ENCODE results near the gene SMIM5.

Gene SMIM5

DNA sequence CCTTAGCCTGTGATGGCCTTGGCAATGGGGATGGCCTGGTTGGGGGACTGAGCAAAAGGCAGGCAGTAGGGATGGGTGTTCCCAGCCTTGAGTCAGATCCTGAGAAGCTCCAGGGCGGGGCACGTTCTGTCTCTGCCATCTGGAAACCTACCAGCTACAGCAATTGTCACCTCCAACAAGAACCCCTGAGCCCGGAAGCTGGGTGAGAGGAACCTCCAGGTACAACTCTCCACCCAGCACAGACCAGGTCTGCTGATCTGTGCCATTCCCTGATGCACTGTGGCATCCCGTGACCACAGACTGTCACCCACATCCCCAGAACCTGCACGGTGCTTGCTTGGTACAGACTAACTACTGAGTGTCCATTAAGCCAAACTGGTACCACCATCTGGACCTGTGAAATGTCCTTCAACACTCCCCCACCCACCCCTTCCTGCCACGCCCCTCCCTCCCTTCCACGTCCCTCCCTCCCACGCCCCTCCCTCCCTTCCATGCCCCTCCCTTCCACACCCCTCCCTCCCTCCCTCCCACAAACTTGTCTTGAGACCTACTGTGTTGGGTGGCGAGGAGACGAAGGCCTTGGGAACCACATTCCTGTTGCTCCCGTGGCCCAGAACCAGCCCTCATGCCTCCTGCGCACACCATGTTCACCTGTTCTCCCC lies 29.1 kb upstream of the SMIM5 start:
- no peak for DNase-seq

DNA sequence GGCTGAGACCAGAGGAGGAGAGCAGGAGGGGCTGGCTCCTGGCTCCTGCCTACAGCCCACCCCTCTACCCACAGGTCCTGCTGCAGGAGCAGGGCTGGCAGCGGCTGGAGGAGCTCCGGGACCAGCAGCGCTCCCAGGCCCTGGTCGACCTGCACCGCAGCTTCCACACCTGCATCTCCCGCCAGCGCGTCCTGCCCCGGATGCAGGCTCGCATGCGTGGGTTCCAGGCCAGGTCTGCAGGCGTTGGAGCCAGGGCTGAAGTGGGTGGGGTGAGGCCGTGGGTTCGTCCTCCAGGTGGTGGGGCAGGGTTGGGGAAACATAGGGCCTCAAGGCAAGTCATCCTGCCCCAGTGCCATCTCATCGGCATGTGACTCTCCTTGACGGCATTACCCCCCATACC lies 27.4 kb upstream of the SMIM5 start:
- DNase-seq, result no peak

DNA sequence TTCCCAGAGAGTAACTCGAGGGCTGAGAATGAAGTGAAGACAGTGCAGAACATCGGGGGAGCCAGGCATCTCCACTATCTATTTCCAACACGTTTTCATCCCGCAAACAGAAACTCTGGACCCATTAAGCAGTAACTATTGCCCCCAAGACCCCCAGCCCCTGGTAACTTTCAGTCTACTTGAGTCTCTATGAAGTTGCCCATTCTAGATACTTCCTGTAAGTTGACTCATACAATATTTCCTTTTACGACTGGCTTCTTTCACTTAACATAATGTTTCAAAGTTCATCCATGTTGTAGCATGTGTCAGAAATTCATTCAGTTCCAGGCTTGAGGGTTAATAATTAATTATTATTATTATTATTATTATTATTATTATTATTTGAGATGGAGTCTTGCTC lies 26.1 kb upstream of the SMIM5 start:
- no peak for DNase-seq

DNA sequence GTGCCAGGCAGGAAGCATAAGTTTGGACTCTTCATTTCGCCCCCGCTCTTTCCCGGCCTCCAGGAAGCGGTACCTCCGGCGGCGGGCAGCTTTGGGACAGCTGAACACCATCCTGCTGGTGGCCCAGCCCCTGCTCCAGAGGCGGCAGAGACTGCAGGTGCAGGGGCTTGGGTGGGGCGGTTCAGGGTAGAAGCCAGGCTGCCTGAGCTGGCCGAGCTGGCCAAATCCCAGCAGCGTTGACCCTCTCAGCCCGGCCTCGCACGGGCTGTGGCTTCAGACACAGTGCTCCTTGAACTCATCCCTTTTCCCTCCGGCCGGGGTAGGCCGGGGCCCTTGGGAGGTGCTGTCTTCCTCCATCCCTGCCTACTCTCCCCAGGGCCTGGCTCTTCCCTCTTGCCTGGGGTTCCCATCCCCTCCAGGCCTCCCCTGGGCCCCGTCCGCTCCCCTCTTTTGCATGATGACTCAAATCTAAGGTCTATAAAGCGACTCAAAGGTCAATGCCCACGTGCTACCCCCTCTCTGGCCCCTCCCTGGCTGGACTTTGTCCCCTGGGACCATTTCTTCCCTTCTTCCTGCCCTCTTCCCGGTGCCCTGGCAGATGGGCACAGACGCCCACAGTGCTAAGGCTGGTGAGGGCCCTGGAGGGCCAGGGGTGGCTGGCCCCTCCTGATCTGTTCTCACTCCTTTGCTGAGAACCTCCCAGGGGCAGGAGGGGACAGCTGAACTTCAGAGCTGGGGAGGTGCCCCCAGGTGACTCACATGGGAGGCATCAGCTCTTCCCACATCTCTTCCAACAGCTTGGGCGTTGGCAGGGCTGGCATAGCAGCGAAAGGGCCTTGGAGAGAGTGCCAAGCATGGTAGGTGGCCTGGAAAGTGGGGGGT lies 22.9 kb upstream of the SMIM5 start:
- DNase-seq, result no peak

DNA sequence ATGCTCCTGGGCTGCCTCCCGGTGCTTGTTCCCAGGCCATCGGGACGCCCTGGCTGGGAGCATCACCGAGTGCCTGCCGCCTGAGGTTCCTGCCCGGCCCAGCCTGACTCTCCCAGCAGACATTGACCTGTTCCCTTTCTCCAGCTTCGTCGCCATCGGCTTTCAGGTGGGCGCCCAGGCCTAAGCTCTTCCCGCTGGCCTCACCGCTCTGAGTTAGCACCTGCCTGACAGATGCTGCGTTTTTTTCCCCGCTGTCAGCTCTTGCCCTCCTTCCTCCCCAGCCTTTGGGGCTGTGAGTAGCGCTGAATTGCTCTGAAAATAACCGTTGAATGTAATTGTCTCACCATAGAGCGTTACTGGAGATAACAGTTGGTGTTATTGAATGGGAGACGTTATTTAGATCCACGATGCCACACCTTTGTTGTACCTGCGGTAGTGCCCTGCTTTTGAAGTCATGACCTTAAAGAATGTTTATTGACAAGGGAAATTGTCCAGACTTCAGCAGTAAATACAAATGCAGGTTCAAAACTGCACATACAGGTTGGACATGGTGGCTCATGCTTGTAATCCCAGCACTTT lies 21.3 kb upstream of the SMIM5 start:
- DNase-seq, result no peak

DNA sequence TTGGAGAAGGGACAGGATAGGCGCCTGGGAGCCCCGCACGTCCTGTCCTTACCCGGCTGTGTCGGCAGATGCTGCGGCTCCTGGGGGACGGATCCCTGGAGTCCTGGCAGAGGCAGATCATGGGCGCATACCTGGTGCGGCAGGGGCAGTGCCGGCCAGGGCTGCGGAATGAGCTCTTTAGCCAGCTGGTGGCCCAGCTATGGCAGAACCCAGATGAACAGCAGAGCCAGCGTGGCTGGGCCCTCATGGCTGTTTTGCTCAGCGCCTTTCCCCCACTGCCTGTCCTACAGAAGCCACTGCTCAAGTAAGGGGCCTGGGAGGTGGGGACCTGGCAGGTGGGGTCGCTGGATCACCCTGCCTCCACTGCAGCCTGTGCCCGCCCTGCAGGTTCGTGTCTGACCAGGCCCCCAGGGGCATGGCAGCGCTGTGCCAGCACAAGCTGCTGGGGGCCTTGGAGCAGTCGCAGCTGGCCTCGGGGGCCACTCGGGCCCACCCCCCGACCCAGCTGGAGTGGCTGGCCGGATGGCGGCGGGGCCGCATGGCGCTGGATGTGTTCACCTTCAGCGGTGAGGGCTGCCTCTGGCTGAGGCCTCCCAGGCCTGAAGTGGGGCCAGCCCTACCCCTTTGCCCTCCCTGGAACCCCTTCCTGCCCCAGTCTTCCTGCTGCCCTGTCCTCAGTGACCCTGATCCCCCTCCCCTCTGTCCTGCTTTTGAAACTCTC lies 20.2 kb upstream of the SMIM5 start:
- DNase-seq, result no peak

DNA sequence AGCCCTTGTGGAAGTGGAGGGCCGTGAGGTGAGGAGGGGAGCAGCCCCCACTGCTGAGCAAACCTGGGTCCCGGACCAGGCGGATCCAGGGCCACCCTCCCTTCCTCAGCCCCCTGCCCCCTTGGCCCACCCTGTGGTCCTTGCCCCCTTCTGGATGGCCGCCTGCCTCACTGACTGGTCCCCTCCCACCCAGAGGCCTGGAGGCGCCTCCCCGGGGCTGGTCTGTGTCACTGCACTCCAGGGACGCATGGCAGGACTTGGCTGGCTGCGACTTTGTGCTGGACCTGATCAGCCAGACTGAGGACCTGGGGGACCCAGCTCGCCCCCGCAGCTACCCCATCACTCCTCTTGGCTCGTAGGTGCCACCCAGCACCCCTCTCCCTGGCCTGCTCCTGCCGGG lies 19.2 kb upstream of the SMIM5 start:
- no peak for DNase-seq

DNA sequence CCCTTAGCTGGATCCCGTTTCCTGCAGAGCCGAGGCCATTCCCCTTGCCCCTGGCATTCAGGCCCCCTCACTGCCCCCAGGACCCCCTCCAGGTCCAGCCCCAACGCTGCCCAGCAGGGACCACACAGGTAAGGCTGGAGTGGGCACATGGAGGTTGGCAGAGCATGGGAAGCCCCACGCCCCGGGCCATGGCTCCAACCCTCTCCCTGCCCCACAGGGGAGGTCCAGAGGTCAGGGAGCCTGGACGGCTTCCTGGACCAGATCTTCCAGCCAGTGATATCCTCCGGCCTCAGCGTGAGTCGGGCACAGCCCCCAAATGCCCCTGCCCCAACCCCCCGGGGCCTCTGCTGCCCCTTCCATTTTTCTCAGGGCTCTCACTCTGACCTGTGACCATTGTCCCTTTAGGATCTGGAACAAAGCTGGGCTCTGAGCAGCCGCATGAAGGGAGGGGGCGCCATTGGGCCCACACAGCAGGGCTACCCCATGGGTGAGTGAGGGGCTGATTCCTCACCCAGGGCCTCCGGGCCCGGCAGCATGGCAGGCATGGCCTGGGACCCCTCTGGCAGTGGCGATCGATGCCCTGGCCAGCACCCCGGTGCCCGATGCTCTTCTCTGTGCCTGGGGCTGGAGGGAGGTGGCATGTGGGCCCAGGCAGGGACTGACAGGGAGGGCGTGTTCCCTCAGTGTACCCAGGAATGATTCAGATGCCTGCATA lies 18.5 kb upstream of the SMIM5 start:
- no peak for DNase-seq

DNA sequence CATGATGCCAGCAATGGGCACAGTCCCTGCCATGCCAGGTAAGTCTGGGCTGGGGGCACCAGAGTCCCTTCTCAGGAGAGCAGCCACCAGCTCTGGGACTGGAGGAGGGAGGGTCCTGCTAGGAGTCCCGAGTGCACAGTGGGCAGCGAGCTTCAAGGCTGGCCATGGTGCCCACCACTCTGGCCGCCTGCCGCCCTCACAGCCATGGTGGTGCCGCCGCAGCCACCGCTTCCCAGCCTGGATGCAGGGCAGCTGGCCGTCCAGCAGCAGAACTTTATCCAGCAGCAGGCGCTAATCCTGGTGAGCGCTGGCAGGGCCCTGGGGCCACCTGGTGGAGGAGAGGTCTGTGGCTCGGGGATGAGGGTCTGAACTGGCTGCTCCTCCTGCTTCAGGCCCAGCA lies 17.9 kb upstream of the SMIM5 start:
- DNase-seq, result no peak

DNA sequence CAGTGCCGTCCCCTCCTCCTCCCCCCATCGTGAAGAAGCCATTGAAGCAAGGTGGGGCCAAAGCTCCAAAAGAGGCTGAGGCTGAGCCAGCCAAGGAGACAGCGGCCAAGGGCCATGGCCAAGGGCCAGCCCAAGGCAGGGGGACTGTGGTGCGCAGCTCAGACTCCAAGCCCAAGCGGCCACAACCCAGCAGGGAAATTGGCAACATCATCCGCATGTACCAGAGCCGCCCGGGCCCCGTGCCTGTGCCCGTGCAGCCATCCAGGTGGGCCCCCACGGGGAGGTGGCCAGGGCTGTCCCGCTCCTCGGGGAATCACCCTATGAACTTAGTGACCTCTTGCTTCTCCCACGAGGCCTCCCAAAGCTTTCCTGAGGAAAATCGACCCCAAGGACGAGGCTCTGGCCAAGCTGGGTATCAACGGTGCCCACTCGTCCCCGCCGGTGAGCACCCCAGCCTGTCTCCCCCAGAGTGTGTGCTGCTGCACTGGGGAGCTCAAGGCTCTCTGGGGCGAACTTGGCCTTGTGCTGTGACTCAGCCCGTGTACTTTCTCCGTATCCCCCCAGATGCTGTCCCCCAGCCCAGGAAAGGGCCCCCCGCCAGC lies 16.6 kb upstream of the SMIM5 start:
- no peak for DNase-seq

DNA sequence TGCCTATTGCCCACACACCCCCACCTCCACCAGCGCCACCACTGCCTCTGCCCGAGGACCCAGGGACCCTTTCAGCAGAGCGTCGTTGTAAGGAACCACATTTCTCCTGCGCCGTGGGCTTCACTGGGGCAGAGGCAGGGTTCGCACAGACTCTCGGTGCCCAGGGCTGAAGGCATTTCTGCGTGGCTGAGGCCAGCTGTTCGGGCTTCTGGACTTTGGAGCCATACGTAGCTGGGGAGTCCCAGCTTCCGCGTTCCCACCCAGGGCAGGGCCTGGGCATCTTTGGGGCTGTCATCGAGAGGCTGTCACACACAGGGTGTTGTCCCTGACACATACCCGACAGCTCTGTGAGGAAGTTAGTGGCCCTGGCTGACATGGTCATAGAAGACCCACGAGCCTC lies 16.0 kb upstream of the SMIM5 start:
- no peak for DNase-seq

DNA sequence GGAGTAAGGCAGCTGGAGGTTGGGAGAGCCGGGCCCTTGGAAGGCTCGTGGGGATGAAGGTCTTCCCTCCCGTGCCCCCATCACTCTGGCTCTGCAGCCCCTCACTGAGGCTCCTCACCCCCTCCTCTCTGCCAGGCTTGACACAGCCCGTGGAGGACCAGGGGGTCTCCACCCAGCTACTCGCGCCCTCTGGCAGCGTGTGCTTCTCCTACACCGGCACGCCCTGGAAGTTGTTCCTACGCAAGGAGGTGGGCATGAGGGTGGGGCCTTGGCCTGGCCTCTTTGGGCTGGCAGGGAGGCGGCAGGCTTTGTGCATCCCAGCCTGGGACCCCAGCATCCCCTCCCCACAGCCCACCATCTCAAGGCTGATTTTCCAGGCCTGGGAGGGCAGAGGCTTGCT lies 15.6 kb upstream of the SMIM5 start:
- no peak for DNase-seq

DNA sequence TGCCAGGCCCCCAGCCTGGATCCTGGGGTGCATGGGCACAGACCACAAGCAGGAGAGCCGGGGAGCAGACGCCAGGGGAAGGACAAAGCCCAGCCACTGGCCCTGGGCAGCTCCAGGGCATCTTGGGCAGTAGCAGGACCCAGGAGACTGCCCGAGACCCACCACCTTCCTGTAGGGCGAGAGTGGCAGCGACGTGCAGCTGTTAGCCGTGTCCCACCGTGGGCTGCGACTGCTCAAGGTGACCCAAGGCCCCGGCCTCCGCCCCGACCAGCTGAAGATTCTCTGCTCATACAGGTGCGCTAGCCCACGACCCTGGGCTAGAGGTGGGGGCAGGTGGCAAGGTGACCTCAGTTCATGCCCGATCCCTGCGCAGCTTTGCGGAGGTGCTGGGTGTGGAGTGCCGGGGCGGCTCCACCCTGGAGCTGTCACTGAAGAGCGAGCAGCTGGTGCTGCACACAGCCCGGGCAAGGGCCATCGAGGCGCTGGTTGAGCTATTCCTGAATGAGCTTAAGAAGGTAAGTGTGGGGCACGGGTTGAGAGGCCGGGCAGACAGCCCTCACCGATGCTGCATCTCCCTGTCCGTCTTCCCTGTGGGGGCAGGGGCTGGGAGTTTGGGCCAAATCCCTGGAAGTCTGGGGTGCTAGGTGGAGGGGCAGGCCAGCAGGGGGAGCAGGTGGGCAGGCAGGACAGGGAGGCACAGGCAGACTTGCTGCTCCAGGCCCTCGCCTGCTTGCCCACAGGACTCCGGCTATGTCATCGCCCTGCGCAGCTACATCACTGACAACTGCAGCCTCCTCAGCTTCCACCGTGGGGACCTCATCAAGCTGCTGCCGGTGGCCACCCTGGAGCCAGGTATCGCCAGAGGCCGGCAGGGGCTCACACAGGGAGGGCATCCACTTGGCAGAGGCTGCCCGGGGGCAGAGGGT lies 13.5 kb upstream of the SMIM5 start:
- no peak for DNase-seq

DNA sequence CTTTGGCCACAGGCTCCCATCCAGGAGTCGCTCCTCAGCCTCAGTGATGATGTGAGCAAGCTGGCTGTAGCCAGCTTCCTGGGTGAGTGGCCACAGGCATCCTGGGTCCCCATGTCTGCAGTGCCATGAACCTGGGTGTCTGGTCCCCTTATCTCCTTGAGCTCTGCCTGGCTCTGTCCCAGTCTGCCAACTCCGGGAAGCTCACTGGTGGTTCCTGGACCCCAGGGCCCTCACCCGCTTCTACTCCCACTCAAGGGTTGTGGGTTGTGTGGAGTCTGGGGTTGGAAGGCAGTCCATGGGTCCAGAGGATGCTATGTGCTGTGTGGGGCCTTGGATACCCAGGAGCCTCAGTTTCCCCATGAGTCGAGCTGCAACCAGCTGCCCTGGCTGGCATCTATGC lies 11.7 kb upstream of the SMIM5 start:
- no peak for DNase-seq

DNA sequence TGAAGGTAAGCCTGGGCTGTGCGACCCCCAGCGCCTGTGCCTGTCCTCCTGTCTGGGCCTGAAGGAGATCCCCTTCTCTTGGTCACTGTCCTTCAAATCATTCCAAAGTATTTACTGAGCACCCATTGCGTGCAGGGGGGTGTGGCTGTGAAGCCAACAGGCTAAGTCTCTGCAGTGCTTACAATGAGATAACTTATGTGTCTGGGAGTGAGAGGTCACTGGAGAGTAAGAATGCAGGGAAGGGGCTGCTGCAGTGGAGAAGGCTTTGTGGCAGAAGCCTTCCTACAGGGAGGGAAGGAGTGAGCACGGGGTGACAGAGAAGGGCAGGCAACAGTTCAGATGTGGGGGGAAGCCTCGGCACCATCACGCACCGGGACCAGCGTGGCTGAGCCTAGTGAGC lies 11.2 kb upstream of the SMIM5 start:
- no peak for DNase-seq

DNA sequence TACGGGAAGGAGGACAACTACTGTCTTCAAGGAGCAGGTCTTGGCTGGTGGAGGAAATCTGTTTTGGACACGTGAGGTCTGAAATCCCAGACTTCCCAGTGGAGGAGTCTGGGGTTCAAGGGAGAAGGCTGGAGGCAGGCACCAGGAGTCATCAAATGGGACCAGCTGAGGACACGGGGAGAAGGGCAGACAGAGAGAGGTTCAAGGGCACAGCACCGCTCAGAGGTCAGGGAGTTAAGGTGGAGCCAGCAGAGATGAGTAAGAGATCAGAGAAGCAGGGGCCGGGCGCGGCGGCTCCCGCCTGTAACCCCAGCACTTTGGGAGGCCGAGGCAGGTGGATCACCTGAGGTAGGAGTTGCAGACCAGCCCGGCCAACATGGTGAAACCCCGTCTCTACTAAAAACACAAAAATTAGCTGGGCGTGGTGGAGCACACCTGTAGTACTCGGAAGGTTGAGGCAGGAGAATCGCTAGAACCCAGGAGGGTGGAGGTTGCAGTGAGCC lies 10.4 kb upstream of the SMIM5 start:
- no peak for DNase-seq

DNA sequence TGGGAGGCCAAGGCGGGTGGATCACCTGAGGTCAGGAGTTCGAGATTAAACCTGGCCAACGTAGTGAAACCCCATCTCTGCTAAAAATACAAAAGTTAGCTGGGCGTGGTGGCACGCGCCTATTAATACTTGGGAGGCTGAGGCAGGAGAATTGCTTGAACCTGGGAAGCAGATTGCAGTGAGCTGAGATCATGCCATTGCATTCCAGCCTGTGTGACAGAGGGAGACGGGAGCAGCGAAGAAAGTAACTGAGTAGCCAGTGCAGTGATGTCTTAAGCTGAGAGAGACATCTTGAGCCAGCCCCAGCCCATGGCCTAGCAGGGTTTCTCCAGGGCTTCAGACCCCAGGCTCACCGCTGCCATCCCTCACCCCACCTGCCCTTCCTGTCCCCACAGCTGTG lies 9.8 kb upstream of the SMIM5 start:
- no peak for DNase-seq

DNA sequence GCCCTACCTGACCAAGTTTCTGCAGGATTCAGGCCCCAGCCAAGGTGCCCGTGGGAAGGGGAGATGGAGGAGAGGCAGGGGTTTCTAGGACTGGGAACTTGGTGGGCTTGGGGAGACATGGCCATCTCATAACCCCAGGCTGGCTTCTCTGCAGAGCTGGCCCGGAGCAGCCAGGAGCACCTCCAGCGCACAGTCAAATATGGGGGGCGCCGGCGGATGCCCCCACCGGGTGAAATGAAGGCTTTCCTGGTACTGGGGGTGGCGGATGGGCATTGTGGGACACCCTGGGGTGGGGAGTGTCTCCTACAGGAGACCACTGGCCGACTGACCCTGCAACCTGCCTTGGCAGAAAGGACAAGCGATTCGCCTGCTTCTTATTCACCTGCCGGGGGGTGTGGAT lies 9.2 kb upstream of the SMIM5 start:
- no peak for DNase-seq

DNA sequence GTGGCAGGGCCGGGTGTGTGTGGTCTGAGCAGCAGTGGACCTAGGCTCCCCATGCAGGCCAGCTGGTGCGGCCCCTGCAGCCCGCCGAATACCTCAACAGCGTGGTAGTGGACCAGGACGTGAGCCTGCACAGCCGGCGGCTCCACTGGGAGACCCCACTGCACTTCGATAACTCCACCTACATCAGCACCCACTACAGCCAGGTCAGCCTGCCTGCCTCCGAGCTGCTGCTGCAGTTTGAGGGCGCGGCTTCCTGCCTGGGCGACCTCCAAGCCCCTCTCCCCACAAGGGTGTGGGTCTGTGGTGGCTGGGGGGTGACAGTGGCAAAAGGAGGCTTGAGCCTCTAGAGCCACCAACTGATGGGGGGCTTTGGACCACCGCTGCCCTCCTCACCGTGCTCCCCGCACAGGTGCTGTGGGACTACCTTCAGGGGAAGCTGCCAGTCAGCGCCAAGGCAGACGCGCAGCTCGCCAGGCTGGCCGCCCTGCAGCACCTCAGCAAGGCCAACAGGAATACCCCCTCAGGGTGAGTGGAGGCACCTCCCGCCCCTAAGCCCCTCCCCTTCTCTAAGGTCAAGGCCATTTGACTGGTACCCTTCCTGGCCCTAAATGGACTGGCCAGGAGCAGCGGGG lies 8.4 kb upstream of the SMIM5 start:
- DNase-seq, result no peak

DNA sequence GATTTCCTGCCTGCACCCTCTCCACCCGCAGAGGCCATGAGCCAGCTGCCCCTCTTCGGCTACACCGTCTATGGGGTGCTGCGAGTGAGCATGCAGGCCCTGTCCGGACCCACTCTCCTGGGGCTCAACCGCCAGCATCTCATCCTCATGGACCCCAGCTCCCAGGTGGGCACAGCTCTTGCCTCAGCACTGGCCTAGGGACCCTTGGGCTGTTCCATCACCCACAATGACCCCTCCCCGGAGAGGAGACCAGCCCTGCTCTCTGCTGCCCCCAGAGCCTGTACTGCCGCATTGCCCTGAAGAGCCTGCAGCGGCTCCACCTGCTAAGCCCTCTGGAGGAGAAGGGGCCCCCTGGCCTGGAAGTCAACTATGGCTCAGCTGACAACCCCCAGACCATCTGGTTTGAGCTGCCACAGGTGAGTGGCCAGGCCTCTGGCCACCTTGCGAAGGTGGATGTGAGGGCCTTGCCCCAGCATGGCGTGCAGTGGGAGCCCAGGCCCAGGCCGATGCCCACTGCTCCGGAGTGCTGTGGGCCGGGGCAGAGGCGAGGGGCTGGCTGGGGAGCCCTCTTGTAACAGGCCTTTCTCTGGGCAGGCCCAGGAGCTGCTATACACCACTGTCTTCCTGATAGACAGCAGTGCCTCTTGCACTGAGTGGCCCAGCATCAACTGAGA lies 7.3 kb upstream of the SMIM5 start:
- DNase-seq, result peak; percentile 11
